GM19455 (cell line): ENCODE measurements around the gene RAD1.

ENCODE experiments used
- ATAC-seq: cut with Tn5 transposase; IDR thresholded peaks from one replicate; pipeline ENCODE4 v1.9.1; 2021; ENCODE audit not compliant: unreplicated experiment

RAD1 gene

GRCh38 chr5:34866989-34867471 is 48.3 kb downstream of the RAD1 start:
- no peak for ATAC-seq

GRCh38 chr5:34865091-34865490 is 50.2 kb downstream of the RAD1 start:
- no peak for ATAC-seq

DNA sequence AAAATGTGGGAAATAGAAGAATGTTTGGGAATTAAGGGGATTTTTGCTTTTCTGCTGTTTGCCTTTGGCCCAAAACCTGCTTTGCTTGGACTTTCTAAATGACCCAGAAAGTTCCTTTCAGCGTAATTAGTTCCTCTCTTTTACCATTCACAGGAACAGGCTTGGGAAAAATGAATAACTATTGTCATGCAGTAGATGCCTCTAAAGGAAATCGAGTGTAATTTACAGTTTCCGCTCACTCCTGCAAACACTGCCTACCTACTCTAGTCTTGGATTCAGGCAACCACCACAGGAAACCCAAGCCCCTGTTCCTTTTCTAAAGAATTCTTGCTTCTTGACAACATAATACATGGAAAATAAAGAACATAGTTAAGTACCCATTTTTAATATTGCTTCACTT is 51.4 kb downstream of the RAD1 start:
- ATAC-seq = no peak

- no peak for ATAC-seq
Observed at GRCh38 chr5:34859253-34859652, 56.1 kb downstream of the RAD1 start.

DNA sequence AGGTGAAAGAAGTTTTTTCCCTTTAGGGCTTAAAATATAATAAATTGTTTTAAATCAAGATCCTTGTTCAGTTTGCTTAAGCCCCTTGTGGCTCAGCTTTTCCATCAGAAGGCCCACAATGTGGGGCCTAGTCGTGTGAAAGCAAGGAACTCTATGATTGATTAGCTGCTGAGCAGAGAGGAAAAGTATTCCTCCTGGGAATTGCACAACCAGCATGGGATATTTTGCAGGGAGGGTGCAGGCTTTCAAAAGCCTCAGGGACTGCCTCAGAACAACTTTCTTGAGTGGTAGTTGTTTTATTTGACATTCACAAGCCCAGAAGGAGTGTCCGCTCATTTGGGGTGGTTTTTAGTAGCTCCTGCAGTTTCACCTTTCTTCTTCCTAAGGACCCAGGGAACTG is 56.5 kb downstream of the RAD1 start:
- no peak for ATAC-seq

- ATAC-seq = no peak
Observed at GRCh38 chr5:34857894-34858293, 57.4 kb downstream of the RAD1 start.

DNA sequence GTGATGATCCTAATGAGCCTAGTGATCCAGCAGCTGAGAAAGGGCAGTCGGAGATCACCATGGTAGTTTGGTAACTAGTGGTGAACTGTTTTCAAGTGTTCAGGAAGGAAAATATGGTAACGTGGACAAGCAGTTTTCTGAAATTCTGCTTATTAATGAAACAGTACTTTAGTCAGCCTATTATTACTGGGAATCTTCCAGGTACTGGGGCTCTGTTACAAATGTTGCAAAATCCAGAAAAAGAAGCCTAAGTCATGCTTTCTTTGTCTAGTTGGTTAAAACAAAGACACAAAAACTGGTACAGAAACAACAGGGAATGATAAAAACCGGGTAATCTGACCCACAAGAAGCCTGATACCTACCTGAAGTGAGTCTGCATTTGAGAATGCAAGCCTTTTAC is 58.1 kb downstream of the RAD1 start:
- no peak for ATAC-seq
